Frontal cortex (tissue), 4 donors: ENCODE results near the gene STAT6. TPM values are rescaled to one million over a fixed set of nuclear protein-coding genes. Genes with fewer than 3 reads are reported as not detected.
A peak's percentile ranks its signal among the peaks of the same experiment; 100 is the strongest.
"Not testable (repeated sequence)": the region's sequence is repeated elsewhere in the genome, so short reads cannot be mapped to it uniquely, and the experiment has no call there.

Experiments
- DNase-seq, 2 donors: peaks; one replicate each; pipeline ENCODE4 v3.0.0; 2012; ENCODE audit warnings: low spot score in 2 of 2
- FAIRE-seq: peaks from 2 replicates; lab custom pipeline; 2012; peaks lifted over from hg19 to GRCh38; lab: Jason Lieb, UNC
- total RNA-seq: library from RNA; depleted of rRNA; stranded (reverse); fragments of >200 nt; gene quantifications from one replicate; pipeline ENCODE4 v1.2.3, GENCODE V29; 2014
- donor health status: control.
- donor health status: control.
- donor health status: control.

Gene STAT6
- total RNA-seq, 1 donor from 2014 or later, result 2.4 TPM

GRCh38 chr12:57091638-57092528 is 19.3 kb downstream of the STAT6 start:
- DNase-seq (peak in 1 of 2 donors; percentile 3), FAIRE-seq (no peak)

GRCh38 chr12:57090924-57091637 is 20.1 kb downstream of the STAT6 start:
- DNase-seq (peak; percentile 63 to 68), FAIRE-seq (no peak)

GRCh38 chr12:57090490-57090889 is 20.7 kb downstream of the STAT6 start:
- DNase-seq (peak; percentile 6 to 10), FAIRE-seq (no peak)

GRCh38 chr12:57089271-57090245 is 21.6 kb downstream of the STAT6 start:
- DNase-seq (peak; percentile 48 to 50), FAIRE-seq (no peak)

- DNase-seq, result peak; percentile 89 to 90
- no peak for FAIRE-seq
These were observed 22.6 kb downstream of the STAT6 start, which contains the start of gene NAB2 for GRCh38 chr12:57088354-57089270. NAB2 (plus strand) TSS chr12:57089114; CDS start chr12:57089272, 158 bp downstream.

GRCh38 chr12:57087691-57088353 is 23.3 kb downstream of the STAT6 start:
- FAIRE-seq, result no peak
- peak in 1 of 2 donors; percentile 59 for DNase-seq

GRCh38 chr12:57087010-57087690 is 24.0 kb downstream of the STAT6 start:
- FAIRE-seq (no peak), DNase-seq (peak; percentile 60 to 76)

GRCh38 chr12:57086493-57087009 is 24.6 kb downstream of the STAT6 start:
- FAIRE-seq, result no peak
- peak in 1 of 2 donors; percentile 61 for DNase-seq

GRCh38 chr12:57085999-57086492 is 25.1 kb downstream of the STAT6 start:
- DNase-seq (peak in 1 of 2 donors; percentile 7), FAIRE-seq (no peak)

GRCh38 chr12:57080855-57081254 is 30.3 kb downstream of the STAT6 start:
- no peak for FAIRE-seq

GRCh38 chr12:57079821-57080220 is 31.3 kb downstream of the STAT6 start:
- no peak for DNase-seq
- no peak for FAIRE-seq

More at GRCh38 chr12:57080855-57081254, 30.3 kb downstream of the STAT6 start:
- no peak for DNase-seq

GRCh38 chr12:57078519-57079404 is 32.4 kb downstream of the STAT6 start, which contains the start of gene NEMP1:
NEMP1 (minus strand) TSS chr12:57078791; CDS start chr12:57078745, 46 bp downstream.
- FAIRE-seq (peak; percentile 99), DNase-seq (peak; percentile 79 to 94)

GRCh38 chr12:57073566-57074450 is 37.4 kb downstream of the STAT6 start:
- not testable (repeated sequence) for DNase-seq, FAIRE-seq

GRCh38 chr12:57072661-57073060 is 38.5 kb downstream of the STAT6 start:
- FAIRE-seq (no peak), DNase-seq (no peak)

GRCh38 chr12:57069523-57069922 is 41.6 kb downstream of the STAT6 start:
- FAIRE-seq (no peak), DNase-seq (peak; percentile 23 to 57)
